SU-DHL-6 (cell line): Measurements from ENCODE around the gene PRR23E.

Source experiments
- H2AFZ ChIP-seq: fragments of 200-600 bp; sonication (generic); 2 replicates; pipeline ENCODE4 v1.6.1; 2014; ENCODE audit warnings: low read depth, mild to moderate bottlenecking, moderate library complexity, mixed read lengths, antibody characterized with exemption, low read length; ENCODE audit not compliant: severe bottlenecking
- H3F3A ChIP-seq: fragments of 200-600 bp; shearing (Covaris generic); 2 replicates; pipeline ENCODE4 v1.6.0; 2016; ENCODE audit warnings: antibody characterized with exemption, mild to moderate bottlenecking; ENCODE audit not compliant: insufficient read depth
- H3K27ac ChIP-seq: fragments of 200-600 bp; sonication (generic); 2 replicates; pipeline ENCODE4 v1.5.1; 2016; ENCODE audit warnings: low read depth, mild to moderate bottlenecking, low read length, moderate library complexity, mixed read lengths
- H3K27me3 ChIP-seq: fragments of 200-600 bp; sonication (generic), shearing (Covaris generic); 2 replicates; pipeline ENCODE4 v1.6.0; 2014; ENCODE audit warnings: mild to moderate bottlenecking, low read length
- H3K36me3 ChIP-seq: fragments of 200-600 bp; sonication (generic); 2 replicates; pipeline ENCODE4 v1.6.1; 2014; ENCODE audit warnings: mild to moderate bottlenecking, low read length, mixed read lengths
- H3K4me2 ChIP-seq: fragments of 300-600, 200-600 bp; shearing (Covaris generic), sonication (generic); 2 replicates; pipeline ENCODE4 v1.6.0; 2014; ENCODE audit warnings: low read length, low read depth, mild to moderate bottlenecking; ENCODE audit not compliant: poor library complexity, severe bottlenecking
- H3K4me3 ChIP-seq: fragments of 200-600 bp; sonication (generic); 2 replicates; pipeline ENCODE4 v1.5.1; 2014; ENCODE audit warnings: antibody characterized with exemption, low read length, mild to moderate bottlenecking, mixed read lengths; ENCODE audit not compliant: insufficient read depth, poor library complexity, severe bottlenecking
- H3K79me2 ChIP-seq: fragments of 200-600 bp; sonication (generic); 2 replicates; pipeline ENCODE4 v1.6.1; 2014; ENCODE audit warnings: mild to moderate bottlenecking, low read length, moderate library complexity; ENCODE audit not compliant: insufficient read depth
- H3K9ac ChIP-seq: fragments of 200-600 bp; sonication (generic); 2 replicates; pipeline ENCODE4 v1.7.0; 2014; ENCODE audit warnings: mild to moderate bottlenecking, low read length
- H3K9me2 ChIP-seq: fragments of 200-600 bp; sonication (generic); replicated peaks from 2 replicates; pipeline ENCODE4 v1.6.1; 2014; ENCODE audit warnings: low read length; ENCODE audit not compliant: insufficient read depth
- H3K9me3 ChIP-seq: fragments of 200-600 bp; sonication (generic); 2 replicates; pipeline ENCODE4 v1.6.1; 2014; ENCODE audit warnings: low read length, mixed read lengths; ENCODE audit not compliant: insufficient read depth
- H4K20me1 ChIP-seq: fragments of 200-600 bp; sonication (generic); 2 replicates; pipeline ENCODE4 v1.6.1; 2014; ENCODE audit warnings: low read depth, mild to moderate bottlenecking, antibody characterized with exemption, low read length, moderate library complexity, mixed read lengths
- CTCF ChIP-seq: fragments of 200-600 bp; sonication (generic); IDR thresholded peaks from one replicate; pipeline ENCODE4 v1.5.1; 2017; ENCODE audit warnings: antibody characterized with exemption, mild to moderate bottlenecking, low read length, moderate library complexity; ENCODE audit not compliant: insufficient read depth, poor library complexity, severe bottlenecking
- EZH2phosphoT487 ChIP-seq: fragments of 200-600 bp; sonication (generic), shearing (Covaris generic); conservative IDR thresholded peaks from 2 replicates; pipeline ENCODE4 v1.6.1; 2018; ENCODE audit warnings: mild to moderate bottlenecking, antibody characterized with exemption, low read length, moderate library complexity, mixed read lengths

Gene PRR23E

GRCh38 chr3:127161236-127161635 is 31.7 kb upstream of the PRR23E start:
- H3K27me3 ChIP-seq = no peaks in the 10 kb centered on the region
- H3K9me3 ChIP-seq = 0 out of 2 replicates have a peak, but pooled peaks cover 6% of the 10 kb centered on the region
- H3K79me2 ChIP-seq = no peaks in the 10 kb centered on the region
- no peak overlapping the region for H3K27ac ChIP-seq
- H3K9ac ChIP-seq = no peak overlapping the region
- no peaks in the 10 kb centered on the region for H3K36me3 ChIP-seq
- no peak overlapping the region for H2AFZ ChIP-seq
- H3K4me2 ChIP-seq = no peak overlapping the region
- no peak for TF ChIP-seq EZH2phosphoT487
- no peak for TF ChIP-seq CTCF
- H4K20me1 ChIP-seq = no peaks in the 10 kb centered on the region
- H3F3A ChIP-seq = no peaks in the 10 kb centered on the region
- H3K4me3 ChIP-seq = no peak overlapping the region
- H3K9me2 ChIP-seq = no peaks in the 10 kb centered on the region

- H3K4me3 ChIP-seq = no peak overlapping the region
- H3K79me2 ChIP-seq = no peaks in the 10 kb centered on the region
- H3K9me2 ChIP-seq = no peaks in the 10 kb centered on the region
- H3K9me3 ChIP-seq = 0 out of 2 replicates have a peak, but pooled peaks cover 6% of the 10 kb centered on the region
- no peak for TF ChIP-seq CTCF
- TF ChIP-seq EZH2phosphoT487 = no peak
- no peak overlapping the region for H2AFZ ChIP-seq
- H3K27ac ChIP-seq = no peak overlapping the region
- H3K4me2 ChIP-seq = no peak overlapping the region
- no peaks in the 10 kb centered on the region for H4K20me1 ChIP-seq
- H3K36me3 ChIP-seq = no peaks in the 10 kb centered on the region
- no peaks in the 10 kb centered on the region for H3K27me3 ChIP-seq
- H3F3A ChIP-seq = no peaks in the 10 kb centered on the region
- no peak overlapping the region for H3K9ac ChIP-seq
Measured at GRCh38 chr3:127161973-127162579, 30.9 kb upstream of the PRR23E start.

- Histone ChIP-seq H3K27me3 (no peaks in the 10 kb centered on the region), H2AFZ (no peak overlapping the region), H3K36me3 (no peaks in the 10 kb centered on the region), H3K9ac (no peak overlapping the region), H3K79me2 (no peaks in the 10 kb centered on the region), H3K9me2 (no peaks in the 10 kb centered on the region), H4K20me1 (no peaks in the 10 kb centered on the region), H3K9me3 (0 out of 2 replicates have a peak, but pooled peaks cover 6% of the 10 kb centered on the region), H3K4me2 (no peak overlapping the region), H3K4me3 (no peak overlapping the region), H3F3A (no peaks in the 10 kb centered on the region), H3K27ac (no peak overlapping the region)
- TF ChIP-seq EZH2phosphoT487 (no peak), CTCF (no peak)
Measured at GRCh38 chr3:127162947-127163645, 29.8 kb upstream of the PRR23E start.
